Hepatocyte (in vitro differentiated cells): ENCODE data around the gene GALNT17. TPM values are rescaled to one million over a fixed set of nuclear protein-coding genes. Genes with fewer than 3 reads are reported as not detected.

Source experiments
- DNase-seq: peaks from one replicate; pipeline ENCODE4 v3.0.0-alpha.2; 2016; ENCODE audit warnings: low spot score
- H2AFZ ChIP-seq: fragments of 200-600 bp; sonication (generic); 2 replicates; pipeline ENCODE4 v1.6.0; 2016; ENCODE audit warnings: antibody characterized with exemption, mild to moderate bottlenecking
- H3K27ac ChIP-seq: fragments of 200-600 bp; sonication (generic); 2 replicates; pipeline ENCODE4 v1.5.1; 2016; ENCODE audit warnings: mild to moderate bottlenecking
- H3K27me3 ChIP-seq: fragments of 200-600 bp; sonication (generic); 2 replicates; pipeline ENCODE4 v1.6.1; 2016
- H3K36me3 ChIP-seq: fragments of 200-600 bp; sonication (generic); replicated peaks from 2 replicates; pipeline ENCODE4 v1.5.1; 2016; ENCODE audit warnings: low read depth; ENCODE audit not compliant: insufficient read depth
- H3K4me1 ChIP-seq: fragments of 200-600 bp; sonication (generic); 2 replicates; pipeline ENCODE4 v1.5.1; 2016; ENCODE audit warnings: mild to moderate bottlenecking, moderate library complexity; ENCODE audit not compliant: insufficient read depth
- H3K4me2 ChIP-seq: fragments of 200-600 bp; sonication (generic); 2 replicates; pipeline ENCODE4 v1.6.0; 2016
- H3K4me3 ChIP-seq: fragments of 200-600 bp; sonication (generic); 2 replicates; pipeline ENCODE4 v1.5.1; 2016; ENCODE audit warnings: mild to moderate bottlenecking
- H3K79me2 ChIP-seq: fragments of 200-600 bp; sonication (generic); 2 replicates; pipeline ENCODE4 v1.6.0; 2017; ENCODE audit warnings: mild to moderate bottlenecking
- H3K9me2 ChIP-seq: fragments of 200-600 bp; sonication (generic); replicated peaks from 2 replicates; pipeline ENCODE4 v1.6.0; 2017; ENCODE audit warnings: mild to moderate bottlenecking; ENCODE audit not compliant: insufficient read depth
- H3K9me3 ChIP-seq: fragments of 200-600 bp; sonication (generic); 2 replicates; pipeline ENCODE4 v1.5.1; 2016; ENCODE audit warnings: low read depth, mild to moderate bottlenecking
- H4K20me1 ChIP-seq: fragments of 200-600 bp; sonication (generic); 2 replicates; pipeline ENCODE4 v1.6.0; 2016; ENCODE audit warnings: mild to moderate bottlenecking; ENCODE audit not compliant: insufficient read depth, poor library complexity, severe bottlenecking
- EZH2 ChIP-seq: fragments of 200-600 bp; sonication (generic); IDR thresholded peaks from 2 replicates; pipeline ENCODE4 v1.6.1; 2016; ENCODE audit warnings: antibody characterized with exemption, mild to moderate bottlenecking, borderline replicate concordance
- EZH2phosphoT487 ChIP-seq: fragments of 200-600 bp; sonication (generic); IDR thresholded peaks from one replicate; pipeline ENCODE4 v1.6.1; 2018; ENCODE audit warnings: antibody characterized with exemption, mild to moderate bottlenecking, low read depth, moderate library complexity; ENCODE audit not compliant: unreplicated experiment, severe bottlenecking
- WGBS: methylation state at CpG from one replicate; pipeline ENCODE4 v1.1.6; 2016; ENCODE audit warnings: low lambda C conversion rate; ENCODE audit errors: missing lambda C conversion rate; 5-methylcytosine and 5-hydroxymethylcytosine counted together
- polyA plus RNA-seq: library from polyadenylated mRNA; unstranded; fragments of >200 nt; fragmentation: Nextera tagmentation; extraction: Ambion mirVana; gene quantifications from 2 replicates; pipeline ENCODE4 v1.2.1, GENCODE V29; 2016
- total RNA-seq: library from RNA; depleted of rRNA; stranded (reverse); fragments of >200 nt; gene quantifications from 2 replicates; pipeline ENCODE4 v1.2.3, GENCODE V29; 2014
- TF ChIP-seq, protein P1 (sequence below): fragments of 200-600 bp; sonication (generic); IDR thresholded peaks from 2 replicates; pipeline ENCODE4 v1.5.1; 2016; ENCODE audit warnings: antibody characterized with exemption, mild to moderate bottlenecking; ENCODE audit not compliant: poor library complexity

The GALNT17 gene
- total and polyA plus RNA-seq, 2 experiments from 2014 or later = 4.3 to 8.1 TPM

DNA sequence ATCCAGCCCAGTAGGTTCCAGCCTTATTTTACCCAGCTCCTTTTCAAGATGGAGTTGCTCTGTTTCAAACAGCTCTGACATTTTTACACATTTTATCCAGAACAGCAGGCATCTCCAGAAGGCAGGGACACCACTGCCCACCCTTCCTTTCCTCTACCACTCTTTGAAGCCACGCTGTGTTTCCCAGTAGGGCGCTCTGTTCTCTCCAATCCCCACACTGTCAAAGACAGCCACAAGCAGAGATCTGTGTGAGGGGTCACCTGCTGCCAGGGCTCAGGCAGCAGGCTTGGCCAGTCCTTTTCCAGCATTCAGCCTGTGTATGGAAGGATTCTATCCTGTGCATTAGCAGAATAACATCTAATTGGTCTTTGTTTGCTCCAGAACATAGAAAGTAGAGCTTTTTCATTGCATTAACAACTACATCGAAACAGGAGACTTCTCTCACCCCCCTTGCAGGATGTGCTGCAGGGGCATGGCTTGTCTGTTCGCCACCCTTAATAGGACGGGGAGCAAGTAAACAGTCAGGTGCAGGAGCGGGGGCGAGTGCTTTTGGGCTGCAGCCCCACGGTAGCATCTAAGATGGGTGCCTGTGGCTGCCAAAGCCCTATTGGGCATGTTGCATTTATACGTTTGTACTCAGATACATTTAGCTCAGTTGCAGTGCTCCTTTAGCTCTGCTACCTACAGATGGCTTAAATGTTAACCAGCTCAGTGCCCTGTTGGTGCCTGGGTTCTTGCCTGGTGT is 326.1 kb downstream of the GALNT17 start:
- Histone ChIP-seq H3K4me1 (peaks cover 3% of the 10 kb centered on the region), H3K4me3 (no peak overlapping the region), H4K20me1 (no peaks in the 10 kb centered on the region), H3K9me2 (no peaks in the 10 kb centered on the region), H3K27me3 (no peaks in the 10 kb centered on the region), H2AFZ (no peak overlapping the region), H3K79me2 (no peaks in the 10 kb centered on the region), H3K36me3 (no peaks in the 10 kb centered on the region), H3K27ac (no peak overlapping the region), H3K4me2 (peak overlapping the region; percentile 60), H3K9me3 (no peaks in the 10 kb centered on the region)
- DNase-seq = no peak
- TF ChIP-seq, protein P1, sequence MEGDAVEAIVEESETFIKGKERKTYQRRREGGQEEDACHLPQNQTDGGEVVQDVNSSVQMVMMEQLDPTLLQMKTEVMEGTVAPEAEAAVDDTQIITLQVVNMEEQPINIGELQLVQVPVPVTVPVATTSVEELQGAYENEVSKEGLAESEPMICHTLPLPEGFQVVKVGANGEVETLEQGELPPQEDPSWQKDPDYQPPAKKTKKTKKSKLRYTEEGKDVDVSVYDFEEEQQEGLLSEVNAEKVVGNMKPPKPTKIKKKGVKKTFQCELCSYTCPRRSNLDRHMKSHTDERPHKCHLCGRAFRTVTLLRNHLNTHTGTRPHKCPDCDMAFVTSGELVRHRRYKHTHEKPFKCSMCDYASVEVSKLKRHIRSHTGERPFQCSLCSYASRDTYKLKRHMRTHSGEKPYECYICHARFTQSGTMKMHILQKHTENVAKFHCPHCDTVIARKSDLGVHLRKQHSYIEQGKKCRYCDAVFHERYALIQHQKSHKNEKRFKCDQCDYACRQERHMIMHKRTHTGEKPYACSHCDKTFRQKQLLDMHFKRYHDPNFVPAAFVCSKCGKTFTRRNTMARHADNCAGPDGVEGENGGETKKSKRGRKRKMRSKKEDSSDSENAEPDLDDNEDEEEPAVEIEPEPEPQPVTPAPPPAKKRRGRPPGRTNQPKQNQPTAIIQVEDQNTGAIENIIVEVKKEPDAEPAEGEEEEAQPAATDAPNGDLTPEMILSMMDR = no peak
- TF ChIP-seq EZH2phosphoT487 = no peak
- TF ChIP-seq EZH2 = no peak
- 32% methylated on average over 9 of the region's 9 CpGs for WGBS

GRCh38 chr7:71459132-71459531 is 327.2 kb downstream of the GALNT17 start:
- Histone ChIP-seq H3K27ac (no peak overlapping the region), H3K4me3 (no peak overlapping the region), H2AFZ (no peak overlapping the region), H3K79me2 (no peaks in the 10 kb centered on the region), H3K36me3 (no peaks in the 10 kb centered on the region), H3K9me3 (no peaks in the 10 kb centered on the region), H3K9me2 (no peaks in the 10 kb centered on the region), H3K27me3 (no peaks in the 10 kb centered on the region), H4K20me1 (no peaks in the 10 kb centered on the region), H3K4me2 (no peak overlapping the region), H3K4me1 (peaks cover 3% of the 10 kb centered on the region)
- DNase-seq = no peak
- TF ChIP-seq EZH2 (no peak), EZH2phosphoT487 (no peak)
- TF ChIP-seq, protein P1 = no peak

- DNase-seq = no peak
- 71% methylated on average over 9 of the region's 9 CpGs for WGBS
- H3K4me3 ChIP-seq = no peak overlapping the region
These were observed 329.6 kb downstream of the GALNT17 start for GRCh38 chr7:71461572-71461971.

More at GRCh38 chr7:71461572-71461971, 329.6 kb downstream of the GALNT17 start:
- Histone ChIP-seq H3K36me3 (no peaks in the 10 kb centered on the region), H2AFZ (no peak overlapping the region), H3K4me1 (peaks cover 3% of the 10 kb centered on the region), H3K9me2 (no peaks in the 10 kb centered on the region), H4K20me1 (no peaks in the 10 kb centered on the region), H3K79me2 (no peaks in the 10 kb centered on the region), H3K27me3 (no peaks in the 10 kb centered on the region), H3K4me2 (no peak overlapping the region), H3K27ac (no peak overlapping the region), H3K9me3 (no peaks in the 10 kb centered on the region)
- TF ChIP-seq EZH2phosphoT487 = no peak
- TF ChIP-seq, protein P1 = no peak
- TF ChIP-seq EZH2 = no peak
